GM18511 (cell line): ENCODE measurements around the gene CFAP141.
"Not testable (repeated sequence)": the region's sequence is repeated elsewhere in the genome, so short reads cannot be mapped to it uniquely, and the experiment has no call there.

Source experiments
- ATAC-seq: cut with Tn5 transposase; IDR thresholded peaks from one replicate; pipeline ENCODE4 v1.9.1; 2021; ENCODE audit warnings: mild to moderate bottlenecking, moderate library complexity; ENCODE audit not compliant: unreplicated experiment

CFAP141 gene

DNA sequence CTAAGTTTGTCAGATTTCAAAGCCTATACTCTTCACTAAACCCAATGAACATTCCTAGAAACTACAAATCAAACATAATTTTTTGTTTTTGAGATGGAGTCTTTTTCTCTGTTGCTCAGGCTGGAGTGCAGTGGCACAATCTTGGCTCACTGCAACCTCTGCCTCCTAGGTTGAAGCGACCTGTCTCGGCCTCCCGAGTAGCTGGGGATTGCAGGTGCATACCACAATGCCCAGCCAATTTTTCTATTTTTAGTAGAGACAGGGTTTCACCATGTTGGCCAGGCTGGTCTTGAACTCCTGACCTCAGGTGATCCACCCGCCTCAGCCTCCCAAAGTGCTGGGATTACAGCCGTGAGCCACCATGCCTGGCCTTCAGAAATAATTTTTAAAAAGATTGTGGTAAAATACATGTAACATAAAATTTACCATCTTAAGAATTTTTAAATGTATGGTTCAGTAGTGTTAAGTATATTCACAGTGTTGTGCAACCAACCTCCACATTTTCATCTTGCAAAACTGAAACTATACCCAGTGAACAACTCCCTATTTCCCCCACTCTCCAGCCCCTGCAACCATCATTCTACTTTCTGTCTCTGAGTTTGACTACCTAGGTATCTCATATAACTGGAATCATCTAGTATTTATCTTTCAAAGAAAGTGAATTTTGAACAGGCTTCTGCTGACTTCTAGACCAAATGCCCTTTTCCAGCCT lies 2.7 kb upstream of the CFAP141 start:
- ATAC-seq, result no peak

- ATAC-seq, result no peak
Measured at GRCh38 chr1:154207262-154207661, 1.1 kb upstream of the CFAP141 start.

GRCh38 chr1:154205778-154206177 lies 355 bp downstream of the CFAP141 start:
- ATAC-seq, result not testable (repeated sequence)

DNA sequence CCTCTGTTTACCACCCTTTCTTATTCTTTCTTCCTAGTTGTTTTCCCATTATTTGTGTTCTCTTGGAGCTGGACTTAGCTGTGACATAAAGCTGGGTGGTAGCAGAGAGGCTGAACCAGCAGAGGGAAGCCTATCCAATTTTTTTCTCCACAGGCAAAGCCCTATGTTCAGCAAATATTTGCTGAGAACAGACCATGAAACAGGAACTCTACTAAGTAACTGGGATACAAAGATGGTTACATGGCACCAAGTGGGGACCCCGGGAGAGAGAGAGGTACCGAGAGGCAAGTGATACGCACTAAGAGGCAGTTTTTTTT lies 6.6 kb downstream of the CFAP141 start:
- ATAC-seq, result no peak

DNA sequence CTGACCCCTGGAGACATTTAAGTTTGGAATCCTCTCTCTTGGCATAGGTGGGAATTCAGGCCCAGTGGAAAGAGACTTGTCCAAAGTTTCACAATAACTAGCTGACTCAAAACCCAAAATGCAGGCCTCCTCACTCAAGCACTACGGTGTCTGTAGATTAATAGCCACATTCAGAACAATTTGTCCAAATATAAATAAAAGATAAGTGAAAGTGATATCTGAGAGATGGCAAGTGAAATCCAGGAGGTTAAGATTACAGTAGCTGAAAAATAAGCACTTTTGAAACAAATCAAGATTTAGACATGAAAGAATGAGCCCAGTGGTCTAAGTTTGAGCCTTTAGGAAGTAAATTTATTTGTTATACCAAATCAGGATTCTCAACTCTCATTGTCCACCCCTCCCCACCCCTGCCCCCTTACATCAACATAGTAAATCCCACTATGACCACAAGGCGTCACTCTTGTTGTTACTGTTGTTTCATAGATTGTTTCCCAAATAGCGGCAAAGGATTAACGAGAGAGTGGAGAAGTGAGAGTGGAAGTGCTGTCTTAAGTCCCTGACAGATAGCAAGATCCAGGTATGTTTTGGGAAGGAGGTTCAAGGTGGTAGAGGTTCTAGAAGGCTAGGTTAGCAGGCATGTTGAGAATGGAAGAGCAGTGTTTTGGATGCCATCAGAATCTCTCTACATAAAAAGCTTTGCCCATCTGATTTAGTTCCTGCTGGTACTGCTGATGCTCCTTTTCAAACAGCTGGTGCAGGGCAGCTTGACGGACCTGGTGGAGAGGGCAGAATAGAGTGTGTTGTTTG lies 7.2 kb downstream of the CFAP141 start:
- ATAC-seq, result no peak

GRCh38 chr1:154193821-154194220 lies 12.3 kb downstream of the CFAP141 start:
- no peak for ATAC-seq

DNA sequence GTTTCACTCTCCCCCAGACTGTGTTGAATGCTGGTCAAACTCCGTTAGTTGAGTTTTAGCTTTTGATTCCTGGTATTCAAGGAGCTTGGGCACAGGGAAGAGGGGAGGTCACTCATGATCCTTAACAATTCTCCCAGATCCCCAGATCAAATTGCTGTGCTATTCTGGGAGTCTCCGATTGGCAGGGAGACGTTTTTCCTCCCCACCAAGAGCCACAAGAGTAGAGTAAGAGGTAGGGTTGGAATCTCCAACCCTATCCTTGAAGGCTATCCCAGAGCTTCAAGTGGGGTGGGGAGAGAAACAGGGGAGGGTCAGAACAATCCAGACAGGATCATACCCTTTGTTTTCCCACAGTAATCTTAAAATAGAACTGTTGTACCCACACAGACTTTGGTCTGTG lies 13.7 kb downstream of the CFAP141 start:
- ATAC-seq, result no peak

DNA sequence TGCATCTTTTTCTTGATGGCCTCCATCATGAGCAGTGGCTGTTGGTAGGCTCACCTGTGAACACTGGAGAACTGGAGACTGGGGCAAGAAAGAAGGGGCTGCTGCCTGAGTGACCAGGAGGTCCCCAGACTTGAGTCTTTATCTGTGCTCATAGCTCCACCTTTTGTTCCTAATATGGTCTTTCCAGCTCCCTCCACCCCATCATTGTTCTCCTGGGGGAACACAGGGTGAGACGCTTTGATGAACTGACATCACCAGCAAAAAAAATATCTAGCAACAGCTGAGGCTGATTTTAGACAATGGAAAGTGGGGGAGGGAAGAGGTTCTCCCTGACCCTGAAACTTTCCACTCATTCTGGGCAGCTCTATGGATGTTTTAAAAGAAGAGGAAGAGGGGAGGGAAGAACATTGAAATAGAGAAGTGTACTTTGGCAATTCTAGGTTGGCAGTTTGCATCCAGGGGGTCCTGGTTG lies 14.1 kb downstream of the CFAP141 start, which contains the start of gene TPM3:
TSS of gene TPM3 (minus strand) at position 111 of the 472 bp plus-strand sequence. CDS start at position 29, 82 bp downstream.
- ATAC-seq, result no peak

GRCh38 chr1:154190550-154190949 lies 15.6 kb downstream of the CFAP141 start:
- no peak for ATAC-seq

- no peak for ATAC-seq
Measured at GRCh38 chr1:154186852-154187501, 19.2 kb downstream of the CFAP141 start.

GRCh38 chr1:154186177-154186576 lies 20.0 kb downstream of the CFAP141 start:
- ATAC-seq, result no peak

DNA sequence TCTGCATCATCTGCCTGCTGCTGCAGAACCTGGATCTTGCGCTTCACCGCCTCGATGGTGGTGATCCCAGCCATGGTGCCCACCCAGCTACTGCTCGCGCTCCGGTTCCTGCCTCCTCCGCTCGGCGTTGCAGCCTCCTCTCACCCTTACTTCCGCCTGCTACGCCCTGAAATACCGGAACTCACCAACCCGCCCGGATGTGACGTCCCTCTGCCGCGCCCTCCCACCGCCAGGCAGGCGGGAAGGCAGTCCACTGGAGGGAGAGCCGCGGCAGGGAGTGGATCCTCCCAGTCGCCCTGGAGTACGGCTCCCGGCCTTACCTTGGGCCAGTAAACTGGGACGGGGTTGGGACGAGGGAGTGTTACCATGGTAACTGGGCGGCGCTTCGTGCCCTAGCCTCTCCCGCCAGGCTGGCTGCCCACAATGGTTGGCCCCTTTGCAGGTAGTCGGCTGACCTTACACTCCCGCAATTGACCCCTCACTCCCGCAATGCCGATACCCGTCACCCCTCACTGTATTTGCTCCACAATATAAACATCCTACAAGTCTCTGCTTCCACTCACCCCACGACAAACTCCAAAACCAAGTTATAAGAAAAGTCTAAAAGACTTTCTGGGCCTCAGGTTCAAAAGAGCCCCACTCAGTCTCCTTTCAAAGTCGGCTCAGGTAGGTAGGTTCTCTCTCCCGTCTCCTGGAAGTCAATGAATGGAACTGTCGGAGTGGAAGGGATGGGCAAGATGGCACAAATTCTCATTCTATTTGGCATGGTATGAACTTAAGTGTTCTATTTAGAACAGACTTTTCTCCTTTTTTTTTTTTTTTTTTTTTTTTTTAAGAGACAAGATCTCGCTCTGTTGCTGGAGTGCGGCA lies 22.9 kb downstream of the CFAP141 start:
- peak; percentile 72 for ATAC-seq

DNA sequence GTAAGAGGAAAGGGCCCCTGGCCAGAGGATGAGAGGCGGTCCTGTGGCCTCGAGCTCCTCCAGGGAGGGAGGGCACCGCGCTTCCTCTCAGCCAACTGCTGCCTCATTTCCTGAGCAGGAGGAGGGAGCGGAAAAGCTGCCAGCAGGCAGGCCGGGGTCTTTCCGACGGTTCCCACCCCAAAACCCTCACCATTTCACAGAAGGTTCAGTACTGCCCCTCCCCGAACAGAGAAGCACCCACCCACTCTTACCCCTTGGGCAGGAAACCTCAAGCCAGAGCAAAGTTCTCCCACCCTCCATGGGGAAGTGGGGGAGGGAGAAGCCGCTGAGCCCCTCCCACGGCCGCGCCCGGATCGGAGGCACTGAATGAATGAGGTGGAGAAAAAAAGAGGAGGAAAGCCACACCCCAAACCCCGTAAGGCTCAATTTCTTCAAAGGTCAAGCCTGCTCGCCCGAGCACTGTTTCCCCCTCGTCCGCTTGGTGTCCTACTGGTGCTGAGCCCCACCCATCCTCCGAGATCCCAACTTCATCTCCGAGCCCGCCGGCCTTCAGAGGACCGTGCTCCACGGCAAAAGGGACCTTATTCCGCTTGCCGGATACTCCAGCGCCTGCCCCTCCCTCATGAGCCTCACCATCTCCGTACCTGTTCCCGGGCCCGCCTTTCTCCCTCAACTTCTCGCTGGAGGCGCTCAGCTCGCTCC lies 23.6 kb downstream of the CFAP141 start:
- ATAC-seq, result peak; percentile 59

- no peak for ATAC-seq
Measured at GRCh38 chr1:154181944-154182343, 24.2 kb downstream of the CFAP141 start.

- ATAC-seq, result peak; percentile 32
Measured at GRCh38 chr1:154179946-154180687, 26.0 kb downstream of the CFAP141 start.

DNA sequence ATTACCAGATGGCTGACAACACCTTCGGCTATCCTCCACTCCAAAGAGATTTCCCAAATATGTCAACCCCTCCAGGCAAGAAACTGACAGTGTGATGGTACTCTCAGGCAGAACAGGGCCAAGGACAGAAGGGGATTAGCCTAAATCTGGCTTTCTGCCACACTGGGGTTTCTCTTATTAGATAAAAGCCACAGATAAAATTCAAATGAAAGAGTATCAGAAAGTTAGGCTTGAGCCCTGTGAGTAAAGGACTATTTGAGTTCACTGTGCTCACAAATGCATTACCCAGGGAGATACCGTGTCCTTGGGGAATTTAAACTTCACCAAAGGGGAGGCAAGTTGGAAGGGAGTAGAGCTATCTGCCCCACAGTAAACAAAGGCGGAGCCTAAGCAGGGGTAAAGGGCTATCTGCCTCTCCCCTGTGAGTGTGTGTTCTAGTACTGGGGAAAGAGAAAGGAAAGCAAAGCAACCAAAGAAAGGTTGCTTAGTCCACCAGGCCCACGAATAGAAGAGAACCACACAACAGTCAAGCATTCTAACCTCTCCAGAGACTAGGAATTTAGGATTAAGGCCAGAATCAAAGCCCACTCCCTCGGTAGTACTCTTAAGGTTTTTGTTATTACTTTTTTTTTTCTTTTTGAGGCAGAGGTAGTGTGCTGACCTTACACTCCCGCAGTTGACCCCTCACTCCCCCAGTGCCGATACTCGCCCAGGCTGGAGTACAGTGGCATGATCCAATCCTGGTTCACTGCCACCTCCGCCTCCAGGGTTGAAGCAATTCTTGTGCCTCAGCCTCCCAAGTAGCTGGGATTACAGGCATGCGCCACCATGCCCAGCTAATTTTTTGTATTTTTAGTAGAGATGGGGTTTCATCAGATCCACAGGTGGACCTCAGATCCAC lies 27.0 kb downstream of the CFAP141 start:
- no peak for ATAC-seq

DNA sequence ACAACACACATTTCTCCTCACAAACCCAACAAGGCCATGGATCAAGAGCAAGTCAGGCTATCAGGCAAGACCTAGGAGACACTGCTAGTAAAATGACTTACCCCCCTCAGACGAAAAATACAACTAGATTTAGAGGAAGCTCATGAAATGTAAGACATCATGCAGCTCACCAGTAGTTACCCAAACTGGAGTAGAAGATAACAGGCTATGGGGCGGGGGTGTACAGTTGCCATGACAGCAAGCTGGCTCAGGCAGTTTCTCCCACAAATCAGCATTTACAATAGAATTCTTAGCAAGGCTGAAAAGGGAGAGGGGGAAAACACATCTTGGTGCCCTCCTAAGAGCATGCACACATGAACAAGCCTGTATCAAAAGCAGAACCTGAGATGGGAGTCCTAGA lies 28.1 kb downstream of the CFAP141 start:
- ATAC-seq, result no peak

- ATAC-seq, result no peak
Measured at GRCh38 chr1:154176337-154176736, 29.8 kb downstream of the CFAP141 start.
